ENCODE results near the gene DNAH1.

Gene DNAH1

DNA sequence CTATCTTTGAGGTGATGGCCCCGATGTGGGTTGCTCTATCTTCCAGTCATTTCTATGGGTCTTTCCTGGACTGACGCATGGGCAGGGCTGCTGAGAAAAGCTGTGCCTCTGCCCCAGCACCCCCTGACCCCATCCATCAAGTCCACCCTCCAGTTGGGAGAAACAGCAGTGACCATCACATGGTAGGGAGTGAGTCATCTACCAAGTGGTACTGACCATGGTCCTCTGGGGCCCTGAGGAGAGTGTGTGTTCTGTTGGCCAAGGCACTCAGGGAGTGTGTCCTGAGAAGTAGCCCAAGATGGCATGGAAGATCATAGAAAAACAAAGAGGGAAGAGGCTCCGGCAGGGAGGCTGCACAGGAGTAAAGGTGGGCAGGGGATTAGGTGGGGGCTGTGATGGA, 1.6 kb upstream of the DNAH1 start:
- Histone ChIP-seq H3K4me3 (ENCODE audit: low read depth, low read length) (no peak overlapping the region), H3K27ac (ENCODE audit: low read depth, low read length) (no peak overlapping the region), H3K4me1 (ENCODE audit: control insufficient read depth, insufficient read depth, low read length) (no peaks in the 10 kb centered on the region), H3K9me3 (ENCODE audit: control insufficient read depth, insufficient read depth, low read length) (no peaks in the 10 kb centered on the region), H3K9ac (ENCODE audit: low read depth, low read length) (no peak overlapping the region), H3K36me3 (ENCODE audit: control insufficient read depth, insufficient read depth, low read length) (no peaks in the 10 kb centered on the region), H3K27me3 (ENCODE audit: control insufficient read depth, insufficient read depth, low read length) (peaks cover 11% of the 10 kb centered on the region)

DNA sequence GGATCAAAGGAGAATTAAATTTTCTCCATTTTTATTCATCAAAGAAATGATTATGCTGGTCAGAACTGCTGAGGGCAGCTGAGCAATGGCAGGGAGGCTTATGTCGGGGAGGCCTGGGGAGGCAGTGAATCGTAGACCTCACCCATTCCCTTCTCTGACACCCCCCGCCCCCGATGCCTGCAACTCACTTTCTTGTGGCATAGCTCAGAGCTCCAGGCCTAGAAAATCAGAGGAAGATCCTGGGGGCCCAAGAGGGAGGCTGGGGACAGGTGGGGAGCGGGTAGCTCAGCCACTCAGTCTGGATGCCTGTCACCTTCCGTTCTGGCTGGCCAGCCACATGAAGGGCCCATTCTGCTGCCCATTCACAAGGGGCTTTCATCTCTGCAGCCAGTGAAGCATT, 1.1 kb upstream of the DNAH1 start:
- H3K4me1 ChIP-seq (ENCODE audit: control insufficient read depth, insufficient read depth, low read length) = no peaks in the 10 kb centered on the region

GRCh38 chr3:52317208-52318000, 1.3 kb downstream of the DNAH1 start:
- Histone ChIP-seq H3K27me3 (ENCODE audit: control insufficient read depth, insufficient read depth, low read length) (peaks cover 11% of the 10 kb centered on the region), H3K27ac (ENCODE audit: low read depth, low read length) (no peak overlapping the region), H3K9me3 (ENCODE audit: control insufficient read depth, insufficient read depth, low read length) (no peaks in the 10 kb centered on the region), H3K4me1 (ENCODE audit: control insufficient read depth, insufficient read depth, low read length) (no peaks in the 10 kb centered on the region), H3K9ac (ENCODE audit: low read depth, low read length) (no peak overlapping the region), H3K4me3 (ENCODE audit: low read depth, low read length) (peak overlapping the region; percentile 51), H3K36me3 (ENCODE audit: control insufficient read depth, insufficient read depth, low read length) (no peaks in the 10 kb centered on the region)

More for the DNA sequence above, 1.1 kb upstream of the DNAH1 start:
- H3K9ac ChIP-seq (ENCODE audit: low read depth, low read length) = no peak overlapping the region
- no peaks in the 10 kb centered on the region for H3K9me3 ChIP-seq (ENCODE audit: control insufficient read depth, insufficient read depth, low read length)
- no peak overlapping the region for H3K4me3 ChIP-seq (ENCODE audit: low read depth, low read length)
- H3K36me3 ChIP-seq (ENCODE audit: control insufficient read depth, insufficient read depth, low read length) = no peaks in the 10 kb centered on the region
- H3K27ac ChIP-seq (ENCODE audit: low read depth, low read length) = no peak overlapping the region
- peaks cover 11% of the 10 kb centered on the region for H3K27me3 ChIP-seq (ENCODE audit: control insufficient read depth, insufficient read depth, low read length)

DNA sequence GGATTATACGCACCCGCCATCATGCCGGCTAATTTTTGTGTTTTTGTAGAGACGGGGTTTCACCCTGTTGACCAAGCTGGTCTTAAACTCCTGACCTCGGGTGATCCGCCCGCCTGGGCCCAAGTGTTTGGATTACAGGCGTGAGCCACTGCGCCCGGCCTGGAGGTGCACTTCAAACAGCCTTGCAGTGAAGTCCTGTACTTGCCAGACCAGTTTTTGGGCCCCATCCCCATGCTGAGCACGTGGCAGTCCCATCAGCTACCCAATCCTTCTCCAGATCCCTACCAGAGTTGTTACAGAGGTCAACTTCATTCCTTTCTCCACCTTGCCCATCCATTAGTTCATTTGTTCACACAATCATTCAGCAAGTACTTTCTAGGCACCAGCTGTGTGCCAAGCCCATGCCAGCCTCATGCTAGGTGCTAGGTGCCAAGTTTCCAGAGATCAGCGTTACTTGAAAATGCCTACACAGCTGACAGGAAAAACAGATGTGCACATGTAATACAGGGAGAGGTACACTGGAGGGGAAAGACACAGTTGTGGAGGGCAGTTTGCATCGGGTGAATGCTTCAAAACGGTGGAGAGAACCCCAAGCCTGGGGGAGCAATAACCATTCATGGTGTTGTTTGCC, 2.2 kb downstream of the DNAH1 start:
- no peaks in the 10 kb centered on the region for H3K36me3 ChIP-seq (ENCODE audit: control insufficient read depth, insufficient read depth, low read length)
- H3K27ac ChIP-seq (ENCODE audit: low read depth, low read length) = no peak overlapping the region
- H3K27me3 ChIP-seq (ENCODE audit: control insufficient read depth, insufficient read depth, low read length) = peaks cover 11% of the 10 kb centered on the region
- H3K4me1 ChIP-seq (ENCODE audit: control insufficient read depth, insufficient read depth, low read length) = no peaks in the 10 kb centered on the region
- no peak overlapping the region for H3K9ac ChIP-seq (ENCODE audit: low read depth, low read length)
- H3K4me3 ChIP-seq (ENCODE audit: low read depth, low read length) = peak overlapping the region; percentile 51; the same call in 1 of the 2 replicates
- H3K9me3 ChIP-seq (ENCODE audit: control insufficient read depth, insufficient read depth, low read length) = no peaks in the 10 kb centered on the region

GRCh38 chr3:52319921-52320595, 3.9 kb downstream of the DNAH1 start:
- no peaks in the 10 kb centered on the region for H3K4me1 ChIP-seq (ENCODE audit: control insufficient read depth, insufficient read depth, low read length)
- no peaks in the 10 kb centered on the region for H3K9me3 ChIP-seq (ENCODE audit: control insufficient read depth, insufficient read depth, low read length)
- H3K27ac ChIP-seq (ENCODE audit: low read depth, low read length) = no peak overlapping the region
- no peak overlapping the region for H3K4me3 ChIP-seq (ENCODE audit: low read depth, low read length)
- no peaks in the 10 kb centered on the region for H3K36me3 ChIP-seq (ENCODE audit: control insufficient read depth, insufficient read depth, low read length)
- H3K27me3 ChIP-seq (ENCODE audit: control insufficient read depth, insufficient read depth, low read length) = peaks cover 11% of the 10 kb centered on the region
- no peak overlapping the region for H3K9ac ChIP-seq (ENCODE audit: low read depth, low read length)

GRCh38 chr3:52321481-52321880, 5.4 kb downstream of the DNAH1 start:
- H3K27me3 ChIP-seq (ENCODE audit: control insufficient read depth, insufficient read depth, low read length) = peaks cover 11% of the 10 kb centered on the region

DNA sequence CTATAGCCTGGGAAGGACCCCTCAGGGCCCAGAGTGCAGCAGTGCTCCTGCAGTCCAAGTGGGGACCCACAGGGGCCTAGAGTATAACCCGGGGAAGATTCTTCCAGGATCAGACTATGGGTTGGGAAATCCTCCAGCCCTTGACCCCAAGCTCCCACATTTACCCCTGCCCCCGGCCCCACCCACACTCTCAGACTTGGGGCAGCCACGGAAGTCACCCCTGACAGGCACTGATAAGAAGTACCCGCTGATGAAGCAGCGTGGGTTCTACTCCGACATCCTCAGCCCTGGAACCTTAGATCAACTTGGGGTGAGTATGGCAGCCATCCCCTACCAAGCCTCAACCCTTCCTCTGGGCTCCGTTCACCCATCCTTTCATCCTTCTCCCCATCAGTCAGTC, 6.3 kb downstream of the DNAH1 start:
- no peak overlapping the region for H3K27ac ChIP-seq (ENCODE audit: low read depth, low read length)
- H3K4me1 ChIP-seq (ENCODE audit: control insufficient read depth, insufficient read depth, low read length) = no peaks in the 10 kb centered on the region
- H3K9ac ChIP-seq (ENCODE audit: low read depth, low read length) = no peak overlapping the region
- H3K4me3 ChIP-seq (ENCODE audit: low read depth, low read length) = no peak overlapping the region
- peaks cover 11% of the 10 kb centered on the region for H3K27me3 ChIP-seq (ENCODE audit: control insufficient read depth, insufficient read depth, low read length)
- no peaks in the 10 kb centered on the region for H3K36me3 ChIP-seq (ENCODE audit: control insufficient read depth, insufficient read depth, low read length)
- H3K9me3 ChIP-seq (ENCODE audit: control insufficient read depth, insufficient read depth, low read length) = no peaks in the 10 kb centered on the region

More at GRCh38 chr3:52321481-52321880, 5.4 kb downstream of the DNAH1 start:
- Histone ChIP-seq H3K9ac (ENCODE audit: low read depth, low read length) (no peak overlapping the region), H3K27ac (ENCODE audit: low read depth, low read length) (no peak overlapping the region), H3K4me3 (ENCODE audit: low read depth, low read length) (no peak overlapping the region), H3K36me3 (ENCODE audit: control insufficient read depth, insufficient read depth, low read length) (no peaks in the 10 kb centered on the region), H3K4me1 (ENCODE audit: control insufficient read depth, insufficient read depth, low read length) (no peaks in the 10 kb centered on the region), H3K9me3 (ENCODE audit: control insufficient read depth, insufficient read depth, low read length) (no peaks in the 10 kb centered on the region)

DNA sequence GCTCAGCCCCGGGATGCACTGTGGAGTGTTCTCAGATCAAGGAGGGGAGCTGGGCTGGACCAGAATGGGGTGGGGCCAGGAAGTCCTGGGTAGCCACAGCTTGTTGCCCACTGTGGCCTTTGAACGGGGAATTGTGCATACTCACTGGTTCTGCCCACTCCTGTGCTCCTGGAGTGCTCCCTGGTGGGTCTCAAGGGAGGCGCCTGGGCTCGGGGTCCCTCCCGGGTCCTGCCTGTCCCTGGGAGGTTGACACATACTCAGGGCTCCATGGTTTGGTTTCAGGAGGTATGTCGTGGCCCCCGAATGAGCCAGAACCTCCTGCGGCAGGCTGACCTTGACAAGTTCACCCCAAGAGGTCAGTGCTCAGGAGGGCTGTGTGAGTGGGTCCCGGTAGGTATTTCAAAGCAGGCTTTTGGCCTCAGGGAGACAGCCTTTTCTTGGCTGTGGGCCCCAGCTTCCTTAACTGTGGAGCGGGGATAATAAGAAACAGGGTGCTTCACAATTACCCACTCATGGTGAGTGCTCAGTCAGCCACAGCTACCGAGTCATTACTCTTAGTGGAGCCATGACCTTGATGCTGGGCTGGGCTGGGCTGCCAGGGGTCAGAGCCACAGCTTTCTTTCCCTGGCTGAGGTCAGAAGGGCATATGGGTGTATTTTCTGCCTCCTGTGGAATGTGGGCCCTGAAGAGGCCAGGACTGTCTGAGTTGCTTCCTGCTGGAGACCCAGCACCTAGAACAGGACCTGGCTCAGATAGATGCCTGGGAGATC, 7.6 kb downstream of the DNAH1 start:
- peaks cover 3% of the 10 kb centered on the region for H3K27me3 ChIP-seq (ENCODE audit: control insufficient read depth, insufficient read depth, low read length)
- H3K9me3 ChIP-seq (ENCODE audit: control insufficient read depth, insufficient read depth, low read length) = no peaks in the 10 kb centered on the region
- no peaks in the 10 kb centered on the region for H3K36me3 ChIP-seq (ENCODE audit: control insufficient read depth, insufficient read depth, low read length)
- H3K9ac ChIP-seq (ENCODE audit: low read depth, low read length) = no peak overlapping the region
- no peaks in the 10 kb centered on the region for H3K4me1 ChIP-seq (ENCODE audit: control insufficient read depth, insufficient read depth, low read length)
- no peak overlapping the region for H3K4me3 ChIP-seq (ENCODE audit: low read depth, low read length)
- H3K27ac ChIP-seq (ENCODE audit: low read depth, low read length) = no peak overlapping the region

- Histone ChIP-seq H3K27me3 (ENCODE audit: control insufficient read depth, insufficient read depth, low read length) (no peaks in the 10 kb centered on the region; the same call in 1 of the 2 replicates), H3K36me3 (ENCODE audit: control insufficient read depth, insufficient read depth, low read length) (no peaks in the 10 kb centered on the region), H3K9me3 (ENCODE audit: control insufficient read depth, insufficient read depth, low read length) (no peaks in the 10 kb centered on the region), H3K27ac (ENCODE audit: low read depth, low read length) (no peak overlapping the region), H3K4me1 (ENCODE audit: control insufficient read depth, insufficient read depth, low read length) (no peaks in the 10 kb centered on the region), H3K4me3 (ENCODE audit: low read depth, low read length) (no peak overlapping the region), H3K9ac (ENCODE audit: low read depth, low read length) (no peak overlapping the region)
Measured at GRCh38 chr3:52324676-52325075, 8.6 kb downstream of the DNAH1 start.

GRCh38 chr3:52325686-52326085, 9.6 kb downstream of the DNAH1 start:
- Histone ChIP-seq H3K4me1 (ENCODE audit: control insufficient read depth, insufficient read depth, low read length) (no peaks in the 10 kb centered on the region), H3K9me3 (ENCODE audit: control insufficient read depth, insufficient read depth, low read length) (no peaks in the 10 kb centered on the region), H3K27me3 (ENCODE audit: control insufficient read depth, insufficient read depth, low read length) (no peaks in the 10 kb centered on the region), H3K36me3 (ENCODE audit: control insufficient read depth, insufficient read depth, low read length) (no peaks in the 10 kb centered on the region), H3K27ac (ENCODE audit: low read depth, low read length) (no peak overlapping the region), H3K9ac (ENCODE audit: low read depth, low read length) (no peak overlapping the region), H3K4me3 (ENCODE audit: low read depth, low read length) (no peak overlapping the region)
